Activated CD4-positive, alpha-beta T cell treated with anti-CD3 and anti-CD28 coated beads for 48 hours (primary cell): Measurements from ENCODE around the gene ASPHD1.
"Not testable (repeated sequence)": the region's sequence is repeated elsewhere in the genome, so short reads cannot be mapped to it uniquely, and the experiment has no call there.

ENCODE experiments used
- DNase-seq: peaks from one replicate; pipeline ENCODE4 v3.0.0-alpha.2; 2020

Gene ASPHD1

DNA sequence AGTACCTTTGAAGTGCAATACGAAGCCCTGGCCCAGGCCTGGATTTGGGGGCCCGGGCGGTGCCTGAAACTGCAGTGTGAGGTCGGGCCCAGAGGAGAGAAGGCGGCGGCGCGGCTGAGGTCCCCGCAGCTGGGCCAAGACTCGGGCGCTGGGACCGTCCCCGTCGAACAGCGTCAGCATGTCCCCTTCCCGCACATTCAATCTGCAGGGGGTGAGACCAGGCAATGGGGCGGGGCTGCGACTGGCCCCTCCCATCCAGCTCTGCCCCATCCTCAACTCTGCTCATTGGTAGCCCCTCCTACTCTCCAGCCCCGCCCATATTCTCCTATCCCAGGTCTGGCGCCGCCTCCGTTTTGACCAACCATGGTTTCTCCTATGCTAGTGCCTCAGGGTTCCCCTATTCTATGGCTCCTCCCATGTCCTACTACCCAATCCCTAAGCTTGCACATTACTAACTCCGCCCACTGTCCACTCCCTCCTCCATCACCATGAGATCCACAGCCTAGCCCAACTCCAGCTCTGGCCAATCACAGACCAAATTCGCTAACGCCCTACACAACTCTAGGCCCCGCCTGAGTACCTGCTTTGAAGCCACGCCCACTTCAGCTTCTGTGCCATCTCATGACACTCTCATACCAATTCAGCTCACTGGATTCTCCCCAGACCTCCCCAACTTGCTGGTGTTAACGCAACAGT lies 22.9 kb upstream of the ASPHD1 start:
- peak; percentile 89 for DNase-seq

DNA sequence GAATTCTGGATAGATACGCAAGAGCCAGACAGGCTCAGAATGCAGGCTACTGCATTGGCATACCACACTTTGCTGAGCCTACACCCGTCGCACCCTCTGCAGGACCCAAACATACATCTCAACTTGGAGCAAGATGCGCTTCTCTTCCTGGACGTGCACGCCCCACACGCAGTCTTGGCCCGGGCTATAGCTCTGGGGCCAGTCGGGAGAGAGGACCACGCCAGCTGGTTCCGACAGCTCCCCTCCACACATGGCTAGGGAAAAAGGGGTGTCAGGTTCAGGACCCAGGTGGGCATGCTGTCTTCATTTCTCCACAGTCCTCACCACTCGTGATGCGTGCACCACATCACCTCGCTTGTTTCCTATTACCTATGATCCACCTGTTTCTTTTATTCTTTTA lies 22.1 kb upstream of the ASPHD1 start:
- DNase-seq = no peak

DNA sequence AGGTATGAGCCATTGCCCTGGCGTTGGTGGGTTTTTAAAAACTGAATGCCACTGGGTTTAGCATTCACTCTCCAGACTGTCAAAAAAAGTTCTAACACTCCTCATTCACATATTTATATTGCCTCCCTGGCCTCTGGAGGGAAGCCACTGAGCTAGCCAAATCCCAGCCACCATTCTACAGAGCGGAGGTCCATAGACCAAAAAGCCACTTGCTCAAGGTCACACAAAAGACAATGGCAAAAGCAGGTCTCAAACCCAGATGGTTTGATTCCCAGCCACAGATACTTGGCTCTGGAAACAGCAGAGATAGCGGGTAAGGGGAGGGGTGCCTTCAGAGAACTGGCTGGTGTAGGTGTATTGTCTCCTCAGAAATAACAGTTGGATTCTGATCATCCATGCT lies 19.2 kb upstream of the ASPHD1 start:
- no peak for DNase-seq

DNA sequence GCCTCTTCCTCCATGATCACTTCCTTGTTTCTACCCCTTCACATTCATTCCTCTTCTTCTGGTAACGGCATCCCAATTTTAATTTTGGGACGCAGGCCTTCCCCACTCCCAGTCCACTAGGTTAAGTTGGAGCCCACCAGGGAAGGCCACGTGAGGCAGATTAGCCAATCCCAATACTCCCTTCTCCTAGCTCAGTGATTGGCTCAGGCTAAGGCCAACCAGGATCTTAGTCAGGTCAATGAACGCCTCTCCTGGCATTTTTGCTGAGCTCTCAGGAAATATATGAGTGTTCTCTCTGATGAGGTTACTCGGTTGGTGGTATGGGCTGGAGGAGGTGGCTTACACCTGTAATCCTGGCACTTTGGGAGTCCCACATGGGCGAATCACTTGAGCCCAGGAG lies 16.3 kb upstream of the ASPHD1 start:
- no peak for DNase-seq

DNA sequence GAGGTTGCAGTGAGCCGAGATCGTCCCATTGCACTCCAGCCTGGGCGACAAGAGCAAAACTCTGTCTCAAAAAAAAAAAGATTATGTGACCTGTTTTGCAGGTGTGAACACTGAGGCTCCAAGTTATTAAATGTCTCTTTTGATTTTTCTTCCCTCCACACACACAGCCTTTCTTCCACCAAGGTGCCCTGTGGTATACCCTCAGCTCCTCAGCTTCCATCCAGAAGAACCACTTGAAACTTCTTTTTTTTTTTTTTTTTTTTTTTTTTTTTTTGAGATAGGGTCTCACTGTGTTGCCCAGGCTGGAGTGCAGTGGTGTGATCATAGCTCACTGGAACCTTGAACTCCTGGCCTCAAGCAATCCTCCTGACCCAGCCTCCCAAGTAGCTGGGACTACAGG lies 10.9 kb upstream of the ASPHD1 start:
- not testable (repeated sequence) for DNase-seq

DNA sequence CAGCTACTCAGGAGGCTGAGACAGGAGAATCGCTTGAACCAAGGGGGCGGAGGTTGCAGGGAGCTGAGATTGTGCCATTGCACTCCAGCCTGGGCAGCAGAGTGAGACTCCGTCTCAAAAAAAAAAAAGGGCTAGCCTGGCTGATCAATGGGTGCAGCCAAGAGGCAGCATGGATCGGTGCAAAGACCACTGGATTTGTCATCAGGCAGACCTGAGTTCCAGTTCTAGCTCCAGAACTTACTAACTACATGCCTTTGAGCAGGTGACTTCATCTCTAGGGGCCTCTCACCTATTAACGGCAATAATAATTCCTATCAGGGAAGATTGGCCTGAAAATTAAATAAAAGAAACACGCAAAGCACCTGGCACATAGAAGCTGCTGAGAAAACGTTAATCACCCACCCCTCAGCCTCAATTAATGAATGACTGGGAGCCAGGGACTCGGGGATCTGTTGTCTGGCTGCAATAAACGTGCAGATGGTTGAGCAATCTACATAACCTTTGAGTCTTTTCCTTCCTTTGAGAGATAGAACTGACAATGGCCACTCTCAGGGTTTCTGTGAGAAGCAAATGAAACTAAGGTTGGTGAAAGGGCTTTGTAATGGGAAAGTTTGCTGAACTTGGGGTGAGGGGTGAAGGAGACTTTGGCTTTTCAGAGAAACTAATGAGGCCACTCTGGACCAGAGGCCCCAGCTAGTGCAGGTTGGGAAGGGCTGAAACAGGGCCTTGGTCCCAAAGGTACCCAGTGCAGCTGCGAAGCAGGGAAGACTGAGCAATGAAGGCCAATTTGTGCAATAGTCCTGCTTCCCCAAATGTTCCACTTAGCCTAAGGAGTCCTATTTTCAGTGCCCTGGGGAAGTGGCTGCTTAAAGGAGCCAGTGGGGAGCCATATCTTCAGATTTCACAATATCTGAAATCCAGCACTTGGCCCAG lies 8.5 kb upstream of the ASPHD1 start:
- DNase-seq = no peak

DNA sequence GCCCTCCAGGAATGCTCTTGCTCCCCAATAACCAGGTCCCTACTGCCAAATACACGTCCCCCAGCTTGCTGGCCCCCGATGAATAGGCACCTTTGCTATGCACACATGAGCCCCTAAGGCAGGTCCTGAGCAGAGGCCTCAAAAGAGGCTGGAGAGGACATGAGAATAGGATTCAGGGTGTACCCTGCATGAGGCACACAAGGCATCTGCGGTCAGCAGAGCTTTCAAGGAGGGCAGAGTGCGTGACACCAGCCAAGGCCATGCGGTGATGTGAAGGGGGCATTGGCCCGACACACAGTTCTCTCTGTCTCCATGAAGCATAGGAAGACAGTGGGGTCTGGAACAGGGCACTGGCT lies 7.9 kb upstream of the ASPHD1 start:
- DNase-seq = no peak

DNA sequence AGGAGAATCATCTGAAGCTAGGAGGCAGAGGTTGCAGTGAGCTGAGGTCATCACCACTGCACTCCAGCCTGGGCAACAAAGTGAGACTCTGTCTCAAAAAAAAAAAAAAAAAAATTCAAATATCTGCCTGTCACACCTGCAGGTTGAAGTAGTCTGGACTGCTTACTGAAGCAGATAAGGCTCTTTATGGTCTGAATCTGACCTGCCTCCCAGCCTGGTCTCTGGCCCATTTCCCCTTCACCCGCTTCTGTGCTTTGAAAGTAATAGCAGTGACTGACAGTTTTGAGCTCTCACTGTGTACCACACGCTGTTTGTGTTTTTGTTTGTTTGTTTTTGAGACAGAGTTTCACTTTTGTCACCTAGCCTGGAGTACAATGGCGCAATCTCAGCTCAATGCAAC lies 6.7 kb upstream of the ASPHD1 start:
- DNase-seq = no peak

DNA sequence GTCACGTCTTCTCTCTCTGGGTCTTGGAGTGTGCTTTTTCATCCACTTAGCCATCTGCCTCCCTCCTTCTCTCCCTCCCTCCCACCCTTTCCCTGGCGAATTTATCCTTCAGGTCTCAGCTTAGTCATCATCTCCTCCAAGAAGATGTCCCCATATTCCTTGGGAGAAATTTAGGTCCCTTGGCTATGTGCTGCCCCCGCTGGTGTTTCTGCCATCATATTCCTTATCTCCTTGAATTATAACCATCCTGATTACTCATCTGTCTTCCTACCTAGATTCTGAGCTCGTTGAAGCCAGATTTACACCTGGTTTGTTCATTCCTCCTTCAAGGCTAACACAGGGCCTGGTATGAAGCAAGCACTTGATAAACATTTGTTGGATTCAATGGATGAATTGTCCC lies 5.9 kb upstream of the ASPHD1 start:
- no peak for DNase-seq

DNA sequence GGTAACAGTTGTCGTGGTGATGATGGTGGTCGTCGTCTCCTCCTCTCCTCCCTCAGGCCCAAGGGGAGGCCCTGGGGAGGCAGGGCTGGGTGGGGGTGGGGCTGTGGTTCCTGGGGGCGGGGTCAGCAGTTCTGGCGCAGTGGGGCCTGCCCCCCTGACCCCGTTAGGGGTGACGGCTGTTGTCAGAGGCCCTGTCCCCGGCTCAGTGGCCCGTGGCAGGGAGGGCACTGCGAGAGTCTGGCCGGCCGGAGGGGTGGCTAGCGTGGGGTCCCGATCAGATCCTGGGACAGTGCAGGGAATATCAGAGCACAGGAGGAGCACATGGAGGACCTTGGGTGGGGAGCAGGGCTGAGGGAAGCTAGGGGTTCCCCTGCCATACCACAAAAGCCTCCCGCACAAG lies 3.4 kb upstream of the ASPHD1 start:
- DNase-seq = no peak

DNA sequence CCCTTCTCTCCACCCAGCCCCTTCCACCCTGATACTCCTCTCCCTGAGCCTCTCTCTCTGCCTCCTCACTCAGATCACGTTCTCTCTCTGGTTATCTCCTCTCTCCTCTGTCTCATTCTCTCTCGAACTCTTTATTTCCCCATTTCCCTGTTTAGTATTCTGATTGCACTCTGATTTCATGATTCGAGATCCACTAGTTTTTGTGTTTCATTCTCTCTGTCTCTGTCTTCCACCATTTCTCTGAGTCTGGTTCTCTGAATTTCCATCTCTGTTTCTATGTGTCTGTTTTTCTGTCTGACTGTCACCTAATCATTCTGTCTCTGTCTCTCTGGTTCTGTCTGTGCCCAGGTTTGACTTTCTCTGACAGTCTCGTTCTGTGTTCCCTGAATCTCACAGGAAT lies 3.0 kb upstream of the ASPHD1 start:
- no peak for DNase-seq

DNA sequence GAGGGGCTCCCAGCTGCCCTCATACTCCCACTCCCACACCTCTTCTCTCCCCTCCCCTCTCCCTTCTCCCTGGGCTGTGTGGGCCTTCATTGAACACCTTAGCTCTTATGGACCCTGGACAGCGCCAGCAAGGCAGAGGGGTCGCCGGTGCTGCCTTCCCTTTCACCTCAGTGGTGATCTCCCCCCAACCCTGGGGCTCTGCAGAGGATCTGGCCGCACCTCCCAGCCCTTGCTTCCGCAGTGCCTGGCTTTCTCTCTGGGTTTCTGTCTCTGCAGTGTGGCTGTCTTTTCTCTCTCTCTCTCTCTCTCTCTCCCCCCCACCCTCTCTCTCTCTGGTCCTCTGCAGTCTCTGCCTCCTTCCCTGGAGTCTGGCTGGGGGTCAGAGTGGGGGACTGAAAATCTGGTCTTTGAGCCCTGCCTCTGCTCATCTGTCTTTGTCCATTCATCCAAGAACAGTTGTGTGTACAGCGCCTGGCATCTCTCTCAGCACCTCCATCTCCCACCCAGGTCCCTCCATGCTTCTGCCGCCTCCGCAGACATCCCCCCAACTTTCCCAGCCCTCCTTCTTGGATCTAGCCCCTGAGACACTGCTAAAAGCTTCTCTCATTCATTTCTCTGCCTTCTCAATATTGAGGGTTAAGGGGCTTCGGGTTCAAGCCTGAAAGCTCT lies 2.0 kb upstream of the ASPHD1 start:
- no peak for DNase-seq

DNA sequence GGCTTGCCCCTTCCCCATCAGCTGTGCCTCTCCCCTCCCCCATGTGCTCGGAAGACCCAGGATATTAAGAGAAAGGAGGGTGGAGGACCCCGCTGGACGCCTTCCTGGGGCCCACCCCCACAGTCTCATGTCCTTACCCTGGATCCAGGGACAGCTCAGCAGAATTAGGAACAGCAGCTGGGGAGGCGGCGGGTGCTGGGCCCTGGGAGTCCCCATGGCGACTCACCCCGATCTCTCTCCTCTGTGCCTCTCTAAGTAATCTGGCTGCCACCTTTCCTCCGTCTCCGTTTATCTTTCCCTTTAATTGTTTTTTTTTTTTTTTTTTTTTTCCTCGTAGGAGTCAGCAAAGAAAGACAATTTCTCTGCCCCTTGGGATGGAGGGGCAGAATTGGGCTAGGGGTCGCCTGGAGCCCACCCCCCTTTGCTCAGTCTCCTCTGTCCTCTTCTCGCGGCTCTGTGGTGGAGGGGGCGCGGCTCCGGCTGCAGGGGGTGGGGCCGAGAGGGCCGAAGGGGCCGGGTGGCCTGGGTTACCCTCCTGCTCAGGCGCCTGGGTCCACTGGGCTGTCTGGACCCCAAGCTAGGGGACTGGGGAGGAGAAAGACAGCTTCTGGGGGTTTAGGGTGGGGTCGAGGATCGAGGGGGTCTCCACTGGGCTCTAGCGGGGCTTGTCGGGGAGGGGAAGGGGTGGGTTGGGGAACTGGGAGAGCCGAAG lies 1.3 kb upstream of the ASPHD1 start:
- no peak for DNase-seq

DNA sequence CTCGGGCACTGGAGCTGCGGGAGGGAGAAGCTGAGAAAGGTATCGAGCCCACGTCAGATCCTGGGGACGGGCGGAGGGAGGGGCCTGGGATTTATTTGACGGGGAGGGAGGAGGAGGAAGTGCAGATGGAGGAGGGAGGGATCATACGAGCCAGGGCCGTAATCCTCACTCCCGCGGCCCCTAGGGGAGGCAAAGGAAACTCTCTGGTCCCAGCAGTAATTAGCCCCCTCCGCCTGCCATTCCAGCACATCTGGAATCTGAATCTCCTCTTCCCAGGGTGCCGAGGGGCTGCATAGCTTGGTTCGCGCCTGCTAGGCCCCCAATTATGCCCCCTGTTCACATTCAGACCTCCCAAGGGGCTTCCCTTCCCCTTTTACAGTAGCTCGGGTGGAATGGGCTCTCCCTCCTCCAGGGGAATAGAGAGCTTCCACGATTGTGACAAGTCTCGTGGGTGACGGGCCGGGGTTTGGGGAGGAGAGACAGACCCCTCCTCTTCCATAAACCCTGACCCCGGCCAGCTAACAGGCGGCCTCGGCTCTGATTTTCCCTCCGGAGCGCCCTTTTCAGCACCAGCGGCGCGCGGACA lies 679 bp upstream of the ASPHD1 start, which contains the start of gene SEZ6L2:
TSS of gene SEZ6L2 (minus strand) at position 35 of the 586 bp plus-strand sequence. CDS start 531 bp downstream, outside the sequence.
- DNase-seq = peak; percentile 81

DNA sequence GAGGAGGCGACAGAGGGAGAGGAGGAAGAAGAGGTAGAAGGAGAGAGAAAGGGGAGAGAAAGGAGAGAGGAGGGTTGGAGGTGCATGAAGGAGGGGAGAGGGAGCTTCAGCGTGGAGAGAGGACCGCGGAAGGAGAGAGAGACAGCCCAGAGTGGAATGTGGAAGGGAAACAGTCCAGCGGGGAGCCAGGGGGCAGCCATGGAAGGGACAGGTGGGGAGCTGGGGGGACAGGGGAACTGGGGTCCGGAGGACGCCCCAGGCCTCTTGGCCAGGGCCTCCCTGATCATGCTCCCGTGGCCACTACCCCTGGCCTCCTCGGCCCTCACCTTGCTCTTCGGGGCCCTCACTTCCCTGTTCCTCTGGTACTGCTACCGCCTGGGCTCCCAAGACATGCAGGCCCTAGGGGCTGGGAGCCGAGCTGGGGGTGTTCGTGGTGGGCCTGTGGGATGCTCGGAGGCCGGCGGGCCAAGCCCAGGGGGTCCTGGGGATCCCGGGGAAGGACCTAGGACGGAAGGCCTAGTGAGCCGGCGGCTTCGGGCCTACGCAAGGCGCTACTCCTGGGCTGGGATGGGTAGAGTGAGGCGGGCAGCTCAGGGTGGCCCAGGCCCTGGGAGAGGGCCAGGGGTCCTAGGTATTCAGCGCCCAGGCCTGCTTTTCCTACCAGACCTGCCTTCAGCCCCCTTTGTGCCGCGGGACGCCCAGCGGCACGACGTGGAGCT lies 759 bp downstream of the ASPHD1 start:
- no peak for DNase-seq

DNA sequence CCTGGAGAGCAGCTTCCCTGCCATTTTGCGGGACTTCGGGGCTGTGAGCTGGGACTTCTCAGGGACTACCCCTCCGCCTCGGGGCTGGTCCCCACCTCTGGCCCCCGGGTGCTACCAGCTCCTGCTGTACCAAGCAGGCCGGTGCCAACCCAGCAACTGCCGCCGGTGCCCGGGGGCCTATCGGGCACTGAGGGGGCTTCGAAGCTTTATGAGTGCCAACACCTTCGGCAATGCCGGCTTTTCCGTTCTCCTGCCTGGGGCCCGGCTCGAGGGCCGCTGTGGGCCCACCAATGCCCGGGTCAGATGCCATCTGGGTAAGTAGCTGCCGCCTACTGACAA lies 1.3 kb downstream of the ASPHD1 start:
- DNase-seq = no peak

DNA sequence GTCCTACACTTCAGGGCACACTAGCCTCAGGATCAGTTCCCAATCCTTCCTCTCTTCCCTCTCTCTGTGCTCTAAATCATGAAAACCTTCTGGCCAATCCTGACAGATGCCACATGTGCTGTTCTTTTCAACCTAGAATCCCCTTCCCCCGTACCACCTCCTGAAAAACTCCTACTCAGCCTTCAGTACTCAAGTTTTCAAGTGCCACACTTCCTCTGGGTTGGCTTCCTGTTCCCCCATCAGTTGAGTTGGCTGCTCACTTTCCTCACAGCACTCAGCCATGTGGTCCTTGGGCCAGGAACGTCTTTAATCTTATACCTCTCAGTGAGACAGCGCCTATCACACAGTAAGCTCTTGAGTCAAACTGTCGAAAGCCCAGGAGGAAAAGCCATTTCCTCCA lies 3.3 kb downstream of the ASPHD1 start:
- DNase-seq = no peak

DNA sequence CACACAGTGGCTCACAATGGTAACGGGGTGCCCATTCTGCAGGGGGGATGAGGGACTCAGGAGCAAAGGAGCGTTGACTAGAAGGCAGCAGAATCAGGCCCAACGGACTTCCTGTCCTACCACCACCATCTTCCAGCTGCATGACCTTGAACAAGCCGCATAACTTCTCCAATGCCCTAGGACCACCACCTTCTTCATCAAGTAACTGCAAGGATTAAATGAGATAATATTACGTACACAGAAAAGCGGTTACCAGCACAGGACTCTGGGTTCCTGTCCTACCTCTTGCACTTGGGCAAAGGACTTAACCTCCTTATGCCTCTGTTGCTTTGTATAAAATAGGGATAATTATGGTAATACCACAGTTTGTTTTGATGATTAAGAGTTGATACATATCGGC lies 4.7 kb downstream of the ASPHD1 start:
- no peak for DNase-seq

DNA sequence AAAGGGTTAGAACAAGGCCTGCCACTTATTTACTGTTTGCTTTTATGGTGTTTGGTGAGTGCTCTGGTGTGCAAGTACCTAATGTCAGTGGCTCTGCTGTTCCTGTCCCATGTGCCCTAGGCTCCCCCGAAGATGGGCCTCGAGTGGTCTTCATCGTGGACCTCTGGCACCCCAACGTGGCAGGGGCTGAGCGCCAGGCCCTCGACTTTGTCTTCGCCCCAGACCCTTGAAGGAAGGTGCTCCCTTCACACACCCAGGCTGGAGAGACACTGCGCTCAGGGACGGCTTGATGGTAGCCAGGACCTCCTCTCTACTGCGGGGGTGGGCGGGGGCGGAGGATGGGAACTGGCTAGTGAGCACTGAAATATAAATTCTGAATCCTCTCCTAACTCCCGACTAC lies 5.4 kb downstream of the ASPHD1 start:
- DNase-seq = no peak

DNA sequence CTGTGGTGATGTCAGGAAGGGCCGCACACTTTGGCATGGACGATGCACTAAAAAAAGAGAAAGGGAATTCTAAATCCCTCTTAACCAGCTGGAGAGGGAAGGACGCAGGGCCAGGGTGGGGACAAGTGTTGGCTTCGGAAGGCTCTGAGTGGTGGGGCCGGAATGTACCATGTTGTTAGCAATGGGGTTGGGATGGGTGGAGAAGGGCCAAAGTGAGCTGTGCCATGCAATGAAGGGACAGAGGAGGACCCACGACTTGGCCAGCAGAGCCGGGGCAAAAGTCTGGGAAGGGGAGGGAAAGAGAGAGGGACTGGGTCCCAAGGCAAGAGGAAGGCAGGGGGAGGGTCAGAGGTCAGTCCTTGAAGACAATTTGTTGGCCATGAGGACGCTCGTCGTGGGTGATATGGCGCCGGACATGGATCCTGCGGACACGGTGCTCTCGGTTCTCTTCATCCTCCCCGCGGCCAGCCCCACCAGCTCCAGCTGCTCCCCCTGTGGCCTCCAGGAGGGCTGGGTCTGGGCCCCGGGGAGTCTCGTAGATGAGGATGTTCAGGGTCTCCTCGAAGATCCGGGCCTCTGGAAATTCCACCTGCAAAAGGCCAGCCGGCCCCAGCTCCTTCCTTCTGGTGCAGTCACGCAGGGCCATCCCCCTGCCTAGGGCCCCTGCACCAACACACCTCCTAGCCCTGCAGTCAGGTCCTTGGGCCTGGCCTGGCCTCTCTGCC lies 6.4 kb downstream of the ASPHD1 start:
- no peak for DNase-seq

DNA sequence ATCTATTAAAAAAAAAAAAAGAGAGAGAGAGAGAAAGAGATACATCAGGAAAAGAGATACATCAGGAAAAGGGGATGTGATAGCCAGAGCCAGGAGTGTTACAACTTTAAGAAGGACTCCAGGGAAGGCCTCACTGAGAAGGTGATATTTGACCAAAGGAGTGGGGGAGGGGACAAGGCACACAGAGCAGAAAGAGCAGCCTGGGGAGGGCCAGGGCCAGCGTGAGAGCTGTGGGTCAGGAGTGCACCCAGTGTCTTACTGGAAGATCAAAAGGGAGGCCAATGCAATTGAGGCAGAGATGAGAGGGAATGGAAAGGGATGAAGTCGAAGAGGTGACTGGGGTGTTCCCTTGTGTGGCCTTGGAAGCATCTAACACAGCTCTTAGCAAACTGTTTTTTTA lies 7.7 kb downstream of the ASPHD1 start:
- no peak for DNase-seq
